Tibial artery (tissue), 4 donors: ENCODE data around the gene ERC1.

ENCODE experiments used
- DNase-seq, 2 donors: peaks; one replicate each; pipeline ENCODE4 v3.0.0-alpha.2; 2019
- H3K27ac ChIP-seq, 2 donors: fragments of 200-600 bp; sonication (generic) in 1 of 2; 1 replicate in 1 of 2; 2 replicates in 1 of 2; pipeline ENCODE4 v1.5.1; 2018 to 2019; ENCODE audit warnings: mild to moderate bottlenecking in 1 of 2
- H3K27me3 ChIP-seq, 2 donors: fragments of 200-600 bp; sonication (generic) in 1 of 2; one replicate each; pipeline versions ENCODE4 v1.5.1 to v1.6.0; 2016 to 2019
- H3K36me3 ChIP-seq, 3 donors: fragments of 200-600 bp; sonication (generic) in 2 of 3; one replicate each; pipeline ENCODE4 v1.5.1; 2016 to 2019; ENCODE audit warnings: mild to moderate bottlenecking in 2 of 3
- H3K4me1 ChIP-seq, 4 donors: fragments of 200-600 bp; sonication (generic) in 2 of 4; 1 replicate in 3 of 4; 2 replicates in 1 of 4; pipeline ENCODE4 v1.5.1; 2016 to 2019
- H3K4me3 ChIP-seq, 2 donors: fragments of 200-600 bp; sonication (generic) in 1 of 2; 1 replicate in 1 of 2; 2 replicates in 1 of 2; pipeline ENCODE4 v1.5.1; 2018 to 2019; ENCODE audit warnings: mild to moderate bottlenecking in 2 of 2
- H3K9me3 ChIP-seq, 3 donors: fragments of 200-600 bp; sonication (generic) in 1 of 3; one replicate each; pipeline ENCODE4 v1.5.1; 2016 to 2019
- intact Hi-C: fragments of 100-400 bp; cut with DNase I; formaldehyde crosslinking; loops from one replicate; pipeline ENCODE4 v1.15.0; 2023; ENCODE audit warnings: low total_unique reads
- TF ChIP-seq, protein P1 (sequence below), 2 experiments: fragments of 200-600 bp in 1 of 2; fragments of 450-650 bp in 1 of 2; IDR thresholded peaks; one replicate each; pipeline ENCODE4 v1.5.1; 2017 to 2019; ENCODE audit warnings: antibody characterized with exemption in 2 of 2, mild to moderate bottlenecking in 1 of 2, moderate library complexity in 1 of 2

The ERC1 gene

GRCh38 chr12:1176191-1176590 is 185.2 kb downstream of the ERC1 start:
- no peaks in the 10 kb centered on the region for H3K27me3 ChIP-seq
- H3K4me3 ChIP-seq, result no peak overlapping the region
- no peaks in the 10 kb centered on the region for H3K4me1 ChIP-seq
- intact Hi-C loops, result no loop called here
- no peaks in the 10 kb centered on the region for H3K9me3 ChIP-seq
- no peak overlapping the region for H3K27ac ChIP-seq
- TF ChIP-seq, protein P1, sequence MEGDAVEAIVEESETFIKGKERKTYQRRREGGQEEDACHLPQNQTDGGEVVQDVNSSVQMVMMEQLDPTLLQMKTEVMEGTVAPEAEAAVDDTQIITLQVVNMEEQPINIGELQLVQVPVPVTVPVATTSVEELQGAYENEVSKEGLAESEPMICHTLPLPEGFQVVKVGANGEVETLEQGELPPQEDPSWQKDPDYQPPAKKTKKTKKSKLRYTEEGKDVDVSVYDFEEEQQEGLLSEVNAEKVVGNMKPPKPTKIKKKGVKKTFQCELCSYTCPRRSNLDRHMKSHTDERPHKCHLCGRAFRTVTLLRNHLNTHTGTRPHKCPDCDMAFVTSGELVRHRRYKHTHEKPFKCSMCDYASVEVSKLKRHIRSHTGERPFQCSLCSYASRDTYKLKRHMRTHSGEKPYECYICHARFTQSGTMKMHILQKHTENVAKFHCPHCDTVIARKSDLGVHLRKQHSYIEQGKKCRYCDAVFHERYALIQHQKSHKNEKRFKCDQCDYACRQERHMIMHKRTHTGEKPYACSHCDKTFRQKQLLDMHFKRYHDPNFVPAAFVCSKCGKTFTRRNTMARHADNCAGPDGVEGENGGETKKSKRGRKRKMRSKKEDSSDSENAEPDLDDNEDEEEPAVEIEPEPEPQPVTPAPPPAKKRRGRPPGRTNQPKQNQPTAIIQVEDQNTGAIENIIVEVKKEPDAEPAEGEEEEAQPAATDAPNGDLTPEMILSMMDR (IDR thresholded peaks at IDR 0.05), result no peak
- DNase-seq, result no peak
- H3K36me3 ChIP-seq, result peaks cover 0 to 11% (median 6%) of the 10 kb centered on the region in 3 donors

GRCh38 chr12:1179128-1179527 is 188.1 kb downstream of the ERC1 start:
- TF ChIP-seq, protein P1 (IDR thresholded peaks at IDR 0.05), result no peak
- Histone ChIP-seq H3K9me3 (no peaks in the 10 kb centered on the region), H3K4me1 (no peaks in the 10 kb centered on the region), H3K36me3 (peaks cover 10 to 21% (median 15%) of the 10 kb centered on the region in 3 donors), H3K27me3 (no peaks in the 10 kb centered on the region), H3K4me3 (no peak overlapping the region), H3K27ac (no peak overlapping the region)
- intact Hi-C loops, result no loop called here
- DNase-seq, result no peak

DNA sequence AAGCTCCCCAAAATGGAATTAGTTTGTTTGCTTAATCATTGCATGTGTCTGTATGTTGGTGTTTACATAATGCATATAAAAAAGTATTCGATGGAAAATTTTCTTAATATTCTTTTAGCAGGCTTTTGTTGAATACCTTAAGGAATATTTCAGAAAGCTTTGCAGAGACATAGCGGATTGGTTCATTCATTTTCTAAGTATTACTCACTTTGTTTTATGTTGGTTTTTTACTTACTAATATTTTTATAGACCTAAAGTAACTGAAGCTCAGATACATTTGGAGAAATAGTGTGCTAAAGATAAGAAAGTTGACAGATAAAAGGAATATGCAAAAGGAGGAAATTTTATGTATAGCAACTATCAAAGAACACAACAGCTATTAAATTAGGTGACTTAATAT is 191.0 kb downstream of the ERC1 start:
- no peaks in the 10 kb centered on the region for H3K4me1 ChIP-seq
- H3K27me3 ChIP-seq, result no peaks in the 10 kb centered on the region
- H3K9me3 ChIP-seq, result no peaks in the 10 kb centered on the region
- H3K4me3 ChIP-seq, result no peak overlapping the region
- TF ChIP-seq, protein P1 (IDR thresholded peaks at IDR 0.05), result no peak
- DNase-seq, result no peak
- intact Hi-C loops, result no loop called here
- H3K36me3 ChIP-seq, result peaks cover 18 to 42% (median 23%) of the 10 kb centered on the region in 3 donors
- H3K27ac ChIP-seq, result no peak overlapping the region

DNA sequence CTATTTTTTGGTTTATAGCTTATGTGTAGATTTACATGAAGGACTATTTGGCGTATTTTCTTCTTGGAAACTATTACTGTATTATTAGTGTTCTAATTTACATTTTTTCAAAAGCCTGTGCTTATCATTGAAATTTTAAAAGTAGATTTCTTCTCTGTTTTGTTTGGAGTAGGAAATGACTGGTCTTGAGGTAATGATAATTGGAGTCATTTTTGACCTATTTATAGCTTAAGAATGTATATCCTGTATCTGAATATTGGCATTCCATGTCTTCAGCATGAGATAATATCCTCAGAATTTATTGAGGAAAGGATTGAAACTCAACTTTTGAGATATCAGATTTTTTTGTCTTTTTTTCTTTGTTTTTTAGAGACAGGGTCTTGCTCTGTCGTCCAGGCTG is 193.4 kb downstream of the ERC1 start:
- Histone ChIP-seq H3K9me3 (no peaks in the 10 kb centered on the region), H3K4me1 (no peaks in the 10 kb centered on the region), H3K4me3 (no peak overlapping the region), H3K36me3 (peaks cover 24 to 52% (median 33%) of the 10 kb centered on the region in 3 donors), H3K27me3 (no peaks in the 10 kb centered on the region), H3K27ac (no peak overlapping the region)
- intact Hi-C loops, result no loop called here
- no peak for DNase-seq
- TF ChIP-seq, protein P1 (IDR thresholded peaks at IDR 0.05), result no peak

DNA sequence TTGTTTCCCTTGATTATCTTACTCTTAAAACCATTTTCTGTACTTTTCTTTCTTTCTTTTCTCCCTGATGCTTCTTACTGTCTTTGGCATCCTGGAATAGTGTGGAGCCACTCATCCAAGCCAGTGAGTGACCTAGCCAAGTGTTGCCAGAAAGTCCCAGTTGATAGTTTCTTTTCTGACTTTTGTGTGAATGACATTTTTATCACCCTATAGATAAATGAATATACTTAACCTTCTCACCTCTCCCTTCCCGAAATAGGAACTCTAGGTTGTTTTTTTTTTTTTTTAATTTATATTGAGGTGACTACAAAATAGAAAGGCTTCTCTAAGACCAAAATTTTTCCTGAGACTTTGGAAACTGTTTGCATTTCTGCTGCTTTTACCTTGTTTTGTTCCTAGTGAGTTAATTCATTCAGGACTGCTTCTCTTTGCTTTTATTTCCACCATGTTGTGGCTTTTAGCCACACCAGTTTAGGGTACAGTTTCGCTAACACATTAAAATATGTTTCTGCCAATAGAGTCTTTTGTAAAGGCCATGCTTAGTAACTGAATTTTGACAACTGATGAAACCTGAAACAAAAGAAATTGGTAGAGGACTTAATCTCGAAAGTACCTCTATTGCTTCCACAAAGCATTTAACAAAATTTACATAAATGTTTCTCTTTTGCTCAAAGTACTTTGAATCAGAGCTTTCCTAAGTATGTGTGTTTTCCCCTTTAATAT is 194.6 kb downstream of the ERC1 start:
- H3K27ac ChIP-seq, result no peak overlapping the region
- no peak overlapping the region for H3K4me3 ChIP-seq
- H3K27me3 ChIP-seq, result no peaks in the 10 kb centered on the region
- intact Hi-C loops, result loop anchor here (5.0 kb wide), 1 partner anchor 1287 kb away; no protein-coding TSS in a partner anchor
- no peak for DNase-seq
- peaks cover 24 to 58% (median 43%) of the 10 kb centered on the region in 3 donors for H3K36me3 ChIP-seq
- no peaks in the 10 kb centered on the region for H3K4me1 ChIP-seq
- TF ChIP-seq, protein P1 (IDR thresholded peaks at IDR 0.05), result no peak
- no peaks in the 10 kb centered on the region for H3K9me3 ChIP-seq
